ENCODE data around the gene SRC. TPM values are rescaled to one million over a fixed set of nuclear protein-coding genes. Genes with fewer than 3 reads are reported as not detected.

The SRC gene
- total RNA-seq, 4 donors from 2014 or later: 15.1 to 29.3 (median 19.7) TPM

- ATAC-seq (ENCODE audit: low FRiP score): no peak
- DNase-seq (ENCODE audit: low spot score): no peak
- TF ChIP-seq, protein P1, sequence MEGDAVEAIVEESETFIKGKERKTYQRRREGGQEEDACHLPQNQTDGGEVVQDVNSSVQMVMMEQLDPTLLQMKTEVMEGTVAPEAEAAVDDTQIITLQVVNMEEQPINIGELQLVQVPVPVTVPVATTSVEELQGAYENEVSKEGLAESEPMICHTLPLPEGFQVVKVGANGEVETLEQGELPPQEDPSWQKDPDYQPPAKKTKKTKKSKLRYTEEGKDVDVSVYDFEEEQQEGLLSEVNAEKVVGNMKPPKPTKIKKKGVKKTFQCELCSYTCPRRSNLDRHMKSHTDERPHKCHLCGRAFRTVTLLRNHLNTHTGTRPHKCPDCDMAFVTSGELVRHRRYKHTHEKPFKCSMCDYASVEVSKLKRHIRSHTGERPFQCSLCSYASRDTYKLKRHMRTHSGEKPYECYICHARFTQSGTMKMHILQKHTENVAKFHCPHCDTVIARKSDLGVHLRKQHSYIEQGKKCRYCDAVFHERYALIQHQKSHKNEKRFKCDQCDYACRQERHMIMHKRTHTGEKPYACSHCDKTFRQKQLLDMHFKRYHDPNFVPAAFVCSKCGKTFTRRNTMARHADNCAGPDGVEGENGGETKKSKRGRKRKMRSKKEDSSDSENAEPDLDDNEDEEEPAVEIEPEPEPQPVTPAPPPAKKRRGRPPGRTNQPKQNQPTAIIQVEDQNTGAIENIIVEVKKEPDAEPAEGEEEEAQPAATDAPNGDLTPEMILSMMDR (IDR thresholded peaks at IDR 0.05): no peak
Measured at GRCh38 chr20:37450344-37450743, 104.4 kb downstream of the SRC start.

GRCh38 chr20:37451616-37452015 is 105.7 kb downstream of the SRC start:
- TF ChIP-seq, protein P1 (IDR thresholded peaks at IDR 0.05): no peak
- ATAC-seq (ENCODE audit: low FRiP score) (no peak), DNase-seq (ENCODE audit: low spot score) (no peak)

DNA sequence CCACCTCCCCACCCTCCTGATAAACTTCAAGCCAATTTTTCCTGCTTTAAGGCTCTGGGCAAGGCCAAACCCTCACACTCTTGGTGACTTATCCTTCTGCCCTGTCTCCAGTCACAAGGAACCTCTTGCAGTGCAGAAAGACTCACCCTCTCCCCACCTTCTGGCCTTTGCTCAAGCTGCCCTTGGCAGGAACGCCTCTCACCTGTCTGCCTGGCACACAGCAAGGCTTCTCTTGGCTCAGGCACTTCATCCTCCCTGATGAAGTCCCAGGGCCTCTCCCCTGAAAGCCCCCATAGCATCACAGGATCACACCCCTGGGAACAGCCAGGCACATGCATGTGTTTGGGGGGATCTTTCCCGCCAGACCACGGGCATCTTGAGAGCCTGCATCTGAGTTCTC is 106.3 kb downstream of the SRC start:
- DNase-seq (ENCODE audit: low spot score) (no peak), ATAC-seq (ENCODE audit: low FRiP score) (no peak)
- TF ChIP-seq, protein P1 (IDR thresholded peaks at IDR 0.05): no peak

DNA sequence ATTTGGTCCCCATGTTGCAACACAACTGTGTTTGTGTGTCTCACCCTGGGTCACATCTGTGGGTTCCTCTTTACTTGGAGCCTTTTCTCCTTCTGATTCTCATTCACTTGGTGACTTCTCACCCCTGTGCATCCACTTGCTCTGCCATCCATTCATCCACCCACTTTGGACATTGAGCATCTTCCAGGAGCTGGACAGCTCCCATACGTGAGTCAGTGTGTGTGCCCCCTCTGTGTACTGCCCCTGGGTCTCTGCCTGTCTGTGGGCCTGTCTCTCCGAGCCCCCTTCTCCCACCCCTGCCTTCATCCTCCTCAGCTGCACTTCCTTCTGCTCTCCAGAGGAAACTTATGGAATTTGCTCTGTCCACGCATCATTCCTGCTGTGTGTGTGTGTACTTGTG is 107.3 kb downstream of the SRC start:
- no peak for ATAC-seq (ENCODE audit: low FRiP score)
- DNase-seq (ENCODE audit: low spot score): no peak
- TF ChIP-seq, protein P1 (IDR thresholded peaks at IDR 0.05): no peak

- TF ChIP-seq, protein P1 (IDR thresholded peaks at IDR 0.05): no peak
- no peak for DNase-seq (ENCODE audit: low spot score)
- ATAC-seq (ENCODE audit: low FRiP score): no peak
Measured at GRCh38 chr20:37453836-37454235, 107.9 kb downstream of the SRC start.

DNA sequence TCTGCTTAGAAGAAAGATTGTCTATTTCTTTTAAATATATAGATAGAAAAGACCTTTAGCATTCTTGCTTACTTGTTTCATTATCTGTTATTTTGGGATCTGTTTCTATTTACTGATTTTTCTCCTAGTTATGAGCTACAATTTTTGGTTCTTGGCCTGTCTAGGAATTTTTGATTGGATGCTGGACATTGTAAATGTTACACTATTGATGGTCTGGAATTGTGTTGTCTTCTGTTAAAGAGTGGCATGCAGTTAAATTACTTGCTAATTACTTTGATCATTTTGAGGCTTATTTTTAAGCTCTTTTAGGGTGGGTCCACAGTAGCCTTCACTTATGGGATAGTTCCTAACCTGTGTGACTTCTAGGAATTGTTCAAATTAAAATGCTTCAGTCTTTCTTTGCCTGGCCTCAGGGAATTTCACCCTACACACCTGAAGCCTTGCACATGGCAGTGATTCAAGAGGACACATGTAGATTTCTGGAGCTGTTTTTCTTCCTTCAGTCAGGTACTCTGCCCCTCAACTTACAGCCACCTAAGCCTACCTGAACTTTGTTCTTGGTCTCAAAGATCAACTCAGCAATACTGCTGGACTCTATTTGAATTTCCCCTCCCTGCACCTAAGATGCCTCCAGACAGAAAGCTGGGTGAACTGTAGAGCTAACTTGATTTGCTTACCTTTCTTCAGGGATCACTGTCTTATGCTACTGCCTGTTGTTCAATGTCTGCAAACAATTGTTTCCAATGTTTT is 108.9 kb downstream of the SRC start:
- no peak for DNase-seq (ENCODE audit: low spot score)
- ATAC-seq (ENCODE audit: low FRiP score): no peak
- TF ChIP-seq, protein P1 (IDR thresholded peaks at IDR 0.05): no peak

Other genes starting within 250 kb of the SRC start
- gene RPN2, start 166.8 kb upstream of the SRC start, total RNA-seq: 100 to 1,000 TPM; 105 to 168 (median 156) TPM
- 1 to 10 TPM; 1.4 to 5.0 (median 3.6) TPM for gene MROH8, start 166.6 kb upstream of the SRC start, total RNA-seq
- not detected for gene GHRH, start 84.3 kb upstream of the SRC start, total RNA-seq
- 10 to 100 TPM; 25.8 to 37.8 (median 31.9) TPM for gene MANBAL, start 56.5 kb upstream of the SRC start, total RNA-seq
- gene NNAT, start 175.1 kb downstream of the SRC start, total RNA-seq: 10 to 100 TPM in 3 of 4 donors, 1 to 10 TPM in 1; 7.4 to 44.4 (median 23.2) TPM
- gene BLCAP, start 181.7 kb downstream of the SRC start, total RNA-seq: 100 to 1,000 TPM in 2 of 4 donors, 10 to 100 TPM in 2; 58.6 to 197 (median 82.1) TPM